Fibroblast of skin of scalp (primary cell): Measurements from ENCODE around the gene LMTK2.
"Not testable (repeated sequence)": the region's sequence is repeated elsewhere in the genome, so short reads cannot be mapped to it uniquely, and the experiment has no call there.

Experiments
- DNase-seq: peaks from one replicate; pipeline ENCODE4 v3.0.0-alpha.2; 2013

LMTK2 gene

GRCh38 chr7:98105942-98106544 lies 619 bp upstream of the LMTK2 start:
- no peak for DNase-seq

- no peak for DNase-seq
Observed at GRCh38 chr7:98107313-98107721, 655 bp downstream of the LMTK2 start.

DNA sequence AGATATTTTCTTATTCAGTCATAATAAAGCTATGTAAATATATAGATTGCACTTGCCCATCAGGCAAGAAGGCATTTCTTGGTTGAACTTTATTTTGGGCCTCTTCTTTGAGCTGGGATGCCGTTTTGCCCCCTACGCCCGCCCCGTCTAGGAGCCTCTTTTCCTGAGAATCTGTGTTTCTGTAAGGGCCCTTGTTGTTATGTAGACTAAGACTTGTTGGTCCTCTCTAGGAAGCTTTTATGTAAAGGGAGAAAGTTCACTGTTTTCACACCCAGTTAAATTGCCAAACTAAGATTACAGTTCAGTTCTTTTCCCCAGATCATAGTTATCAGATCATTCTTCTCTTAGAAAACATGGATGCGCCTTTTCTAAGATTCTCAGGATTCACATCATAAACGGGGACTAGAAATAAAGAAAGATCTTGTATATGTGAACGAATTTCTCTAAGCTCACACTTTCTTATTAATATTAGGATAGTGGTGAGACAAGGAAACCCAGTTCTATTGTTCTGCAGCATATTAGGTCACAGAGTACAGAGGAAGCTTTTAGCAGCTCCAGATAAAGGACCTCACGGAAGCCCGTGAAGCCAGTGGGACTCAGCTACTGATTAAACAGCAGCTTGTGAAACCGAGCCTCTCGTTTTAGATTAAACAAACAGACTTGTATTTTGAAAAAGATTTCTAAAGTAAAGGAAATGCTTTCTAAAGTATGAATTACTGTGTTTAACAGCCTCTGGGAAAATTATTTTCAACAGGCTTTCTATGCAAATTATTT lies 3.8 kb downstream of the LMTK2 start:
- DNase-seq = no peak

GRCh38 chr7:98112077-98112476 lies 5.4 kb downstream of the LMTK2 start:
- DNase-seq = no peak

DNA sequence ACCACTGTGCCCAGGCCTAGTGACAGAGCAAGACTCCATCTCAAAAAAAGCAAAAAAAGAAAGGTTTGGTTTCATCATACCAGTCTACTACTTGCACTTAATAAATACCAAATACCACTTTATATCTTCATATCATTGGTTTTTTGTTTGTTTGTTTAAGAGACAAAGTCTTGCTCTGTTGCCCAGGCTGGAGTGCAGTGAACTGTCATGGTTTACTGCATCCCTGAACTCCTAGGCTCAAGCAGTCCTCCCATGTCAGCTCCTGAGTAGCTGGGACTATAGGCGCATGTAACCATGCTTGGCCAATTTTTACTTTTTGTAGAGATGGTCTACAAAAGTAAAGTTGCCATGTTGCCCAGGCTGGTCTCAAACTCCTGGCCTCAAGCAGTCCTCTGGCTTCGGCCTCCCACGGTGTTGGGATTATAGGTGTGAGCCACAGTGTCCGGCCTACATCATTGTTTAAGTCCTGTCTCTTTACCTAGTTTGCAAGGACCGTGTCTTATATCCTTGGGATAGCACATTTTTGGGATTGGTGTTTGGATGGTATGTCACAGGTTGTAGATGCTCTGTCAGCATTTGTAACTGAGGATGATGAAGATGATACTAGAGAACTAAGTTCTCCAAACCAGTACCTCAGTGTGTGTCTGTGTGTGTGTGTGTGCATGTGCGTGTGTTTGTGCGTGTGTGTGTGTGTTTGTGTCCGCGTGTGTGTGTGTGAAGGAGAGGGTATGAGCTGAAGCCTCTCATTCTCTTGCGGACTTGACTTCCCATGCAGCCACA lies 9.3 kb downstream of the LMTK2 start:
- DNase-seq = no peak

- DNase-seq = no peak
Observed at GRCh38 chr7:98116656-98117461, 10.2 kb downstream of the LMTK2 start.

GRCh38 chr7:98119256-98119918 lies 12.7 kb downstream of the LMTK2 start:
- peak; percentile 67 for DNase-seq

GRCh38 chr7:98120559-98120958 lies 13.9 kb downstream of the LMTK2 start:
- DNase-seq = no peak

DNA sequence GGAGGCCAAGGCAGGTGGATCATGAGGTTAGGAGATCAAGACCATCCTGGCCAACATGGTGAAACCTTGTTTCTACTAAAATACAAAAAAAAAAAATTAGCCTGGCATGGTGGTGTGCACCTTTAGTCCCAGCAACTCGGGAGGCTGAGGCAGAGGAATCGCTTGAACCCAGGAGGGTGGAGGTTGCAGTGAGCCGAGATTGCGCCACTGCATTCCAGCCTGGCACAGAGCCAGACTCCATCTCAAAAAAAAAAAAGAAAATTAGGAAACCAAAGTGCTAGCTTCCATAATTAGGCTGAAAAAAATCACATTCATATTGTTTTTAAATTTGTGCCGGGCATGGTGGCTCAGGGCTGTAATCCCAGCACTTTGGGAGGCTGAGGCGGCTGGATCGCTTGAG lies 14.7 kb downstream of the LMTK2 start:
- not testable (repeated sequence) for DNase-seq

DNA sequence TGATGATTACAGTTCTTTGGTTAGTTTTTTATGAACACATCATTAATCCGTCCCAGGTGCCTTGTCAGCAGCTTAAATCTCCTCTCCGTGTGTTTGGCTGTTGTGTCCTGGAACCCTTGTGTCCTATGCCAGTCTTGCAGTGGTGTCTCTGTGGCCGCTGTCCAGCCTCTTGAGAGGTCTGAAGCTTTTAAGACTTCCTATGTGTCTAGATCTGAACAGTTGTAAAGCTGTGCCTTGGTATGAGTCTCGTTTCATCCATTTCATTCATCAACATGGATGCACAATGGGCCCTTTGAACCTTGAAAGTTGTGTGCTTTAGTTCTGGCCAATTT lies 16.7 kb downstream of the LMTK2 start:
- no peak for DNase-seq

DNA sequence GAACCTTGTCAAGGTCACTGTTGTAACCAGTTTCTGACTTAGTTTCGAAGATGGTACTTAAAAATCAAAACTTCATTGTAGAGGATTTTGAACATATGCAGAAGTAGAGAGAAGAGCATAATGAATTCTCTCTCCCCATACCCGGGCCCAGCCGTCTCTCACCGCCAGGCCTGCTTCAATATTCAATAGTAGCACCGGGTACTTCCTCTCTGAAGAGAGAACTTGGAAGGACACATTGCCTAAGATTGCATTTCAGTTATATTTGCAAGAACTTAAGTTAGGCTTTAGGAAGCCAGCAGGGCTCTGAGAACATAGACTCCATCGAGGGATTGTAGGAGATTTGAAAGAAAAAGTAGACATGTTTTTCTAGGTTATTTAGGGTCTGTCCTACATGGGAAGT lies 19.1 kb downstream of the LMTK2 start:
- no peak for DNase-seq

DNA sequence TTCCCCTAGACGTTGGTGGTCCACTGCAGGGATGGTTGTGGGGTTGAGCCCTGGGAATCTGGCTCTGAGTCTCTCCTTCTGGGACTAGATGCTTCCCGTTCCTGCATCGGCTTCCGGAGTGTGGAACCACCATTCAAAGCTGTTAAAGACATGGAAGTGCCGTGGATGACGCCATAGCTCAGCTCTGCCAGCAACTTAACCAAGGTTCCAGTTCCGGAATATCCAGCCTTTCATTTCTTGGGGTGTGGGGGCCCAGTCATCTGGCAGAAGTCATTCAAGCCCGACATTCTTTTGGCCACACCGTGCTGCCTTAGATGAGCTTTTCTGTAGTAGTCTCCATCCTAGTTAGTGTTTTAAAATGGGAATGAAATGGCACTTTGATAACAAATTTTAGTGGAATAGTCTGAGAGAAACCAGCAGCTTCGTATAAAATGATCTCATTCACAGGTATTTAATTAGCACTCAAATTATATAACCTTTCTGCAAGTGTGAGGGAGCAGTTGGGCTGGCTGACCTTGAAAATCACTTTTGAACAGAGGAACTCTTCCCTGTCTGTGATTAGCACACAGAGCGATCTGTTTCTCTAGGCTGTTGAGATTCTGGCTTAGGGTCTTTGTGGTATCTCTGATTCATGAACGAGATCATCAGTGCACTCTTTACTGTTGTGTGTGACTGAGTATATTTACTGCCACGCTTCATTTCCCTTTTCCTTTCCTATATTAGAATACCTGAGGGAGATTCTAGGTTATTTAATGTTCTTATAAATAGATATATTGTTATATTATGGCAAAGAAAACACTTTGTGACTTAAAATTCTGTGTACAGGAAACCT lies 19.9 kb downstream of the LMTK2 start:
- DNase-seq = peak; percentile 10

DNA sequence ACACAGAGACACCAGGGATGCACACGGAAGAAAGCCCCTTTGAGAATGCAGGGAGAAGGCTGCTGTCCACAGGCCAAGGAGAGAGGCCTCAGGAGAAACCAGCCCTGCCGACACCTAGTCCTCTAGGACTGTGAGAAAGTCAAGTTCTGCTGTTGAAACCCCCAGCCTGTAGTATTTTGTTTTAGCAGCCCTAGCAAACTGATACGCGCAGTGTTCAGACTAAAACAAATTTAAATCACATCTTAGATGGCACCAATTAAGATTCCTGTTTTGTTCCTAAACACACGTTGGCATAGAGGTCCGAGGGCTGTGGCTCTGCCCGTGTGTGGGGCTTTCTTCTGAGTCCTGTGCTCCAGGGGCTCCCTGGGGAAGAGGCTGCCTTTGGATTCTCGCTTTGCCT lies 21.7 kb downstream of the LMTK2 start:
- no peak for DNase-seq

DNA sequence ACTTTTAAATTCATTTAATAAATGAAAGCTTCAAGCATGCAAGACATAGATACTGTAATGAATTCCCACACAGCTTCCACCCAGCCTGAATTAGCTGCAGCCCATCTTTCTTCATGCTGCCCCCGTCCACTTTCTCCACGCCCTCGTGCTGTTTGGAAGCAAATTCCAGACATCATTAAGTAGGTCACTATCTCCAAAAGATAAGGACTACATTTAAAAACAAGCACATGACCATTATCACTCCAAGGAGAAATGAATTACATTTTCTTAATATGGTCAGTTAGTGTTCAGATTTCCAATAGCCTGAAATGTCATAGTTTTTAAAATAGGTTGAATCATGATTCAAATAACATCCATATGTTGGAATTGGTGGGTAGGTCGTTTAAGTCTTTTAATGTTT lies 24.3 kb downstream of the LMTK2 start:
- DNase-seq = no peak

- no peak for DNase-seq
Observed at GRCh38 chr7:98133181-98133580, 26.5 kb downstream of the LMTK2 start.

DNA sequence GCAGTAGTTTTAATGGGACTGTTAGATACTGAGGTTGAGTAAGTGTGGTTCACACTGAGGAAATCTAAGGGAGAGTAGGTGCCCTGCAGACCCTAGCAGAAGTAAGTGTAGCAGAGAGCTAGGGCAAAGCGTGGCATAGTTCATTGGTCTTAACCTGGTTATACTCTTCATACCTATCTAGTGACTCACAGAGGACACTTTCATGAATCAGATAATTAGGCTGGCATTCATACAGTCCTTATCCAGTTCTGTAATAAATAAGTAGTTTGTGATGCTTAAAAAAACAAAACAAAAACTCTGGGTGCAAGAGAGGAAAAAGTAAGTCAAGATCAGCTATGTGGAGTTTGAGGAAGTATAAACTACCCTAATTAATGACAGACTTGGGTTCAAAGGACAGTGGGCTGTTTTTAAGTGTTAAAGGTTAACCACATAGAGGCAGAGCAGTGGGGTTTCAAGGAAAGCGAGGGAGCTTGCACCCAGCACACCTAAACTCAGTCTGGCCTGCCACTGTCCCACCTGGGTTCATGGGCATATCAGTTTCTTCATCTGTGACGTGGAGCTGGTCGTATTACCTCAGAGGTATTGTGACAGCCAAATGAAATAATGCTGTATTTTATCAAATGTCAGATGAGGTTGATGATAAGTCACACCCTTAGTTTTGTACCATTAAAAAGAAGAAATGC lies 27.1 kb downstream of the LMTK2 start:
- DNase-seq = peak; percentile 19

GRCh38 chr7:98134420-98135228 lies 28.0 kb downstream of the LMTK2 start:
- no peak for DNase-seq

GRCh38 chr7:98135984-98136383 lies 29.3 kb downstream of the LMTK2 start:
- no peak for DNase-seq

DNA sequence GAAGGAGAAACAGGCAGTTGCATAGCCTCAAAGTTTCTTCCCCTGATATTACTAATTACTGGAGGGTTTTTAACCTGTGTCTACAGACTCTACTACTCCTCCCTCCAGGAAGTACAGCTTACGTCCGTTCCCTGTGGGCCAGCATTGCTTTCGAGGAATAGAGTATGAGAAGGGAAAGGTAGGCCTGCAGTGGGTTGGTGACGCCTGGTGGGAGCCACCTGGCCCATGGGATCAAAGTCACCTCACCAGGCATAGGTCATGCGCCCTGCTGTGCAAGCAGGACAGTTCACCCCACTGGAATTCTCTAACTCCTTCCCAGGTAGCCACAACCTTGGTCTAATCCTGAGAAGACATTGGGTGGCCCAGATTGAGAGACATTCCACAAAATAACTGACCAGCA lies 29.8 kb downstream of the LMTK2 start:
- no peak for DNase-seq
